Tibial artery (tissue), 4 donors: ENCODE results near the gene DDX24.

Experiments used
- DNase-seq, 2 donors: peaks; one replicate each; pipeline ENCODE4 v3.0.0-alpha.2; 2019
- H3K27ac ChIP-seq, 2 donors: fragments of 200-600 bp; sonication (generic) in 1 of 2; 1 replicate in 1 of 2; 2 replicates in 1 of 2; pipeline ENCODE4 v1.5.1; 2018 to 2019; ENCODE audit warnings: mild to moderate bottlenecking in 1 of 2
- H3K27me3 ChIP-seq, 2 donors: fragments of 200-600 bp; sonication (generic) in 1 of 2; one replicate each; pipeline versions ENCODE4 v1.5.1 to v1.6.0; 2016 to 2019
- H3K36me3 ChIP-seq, 3 donors: fragments of 200-600 bp; sonication (generic) in 2 of 3; one replicate each; pipeline ENCODE4 v1.5.1; 2016 to 2019; ENCODE audit warnings: mild to moderate bottlenecking in 2 of 3
- H3K4me1 ChIP-seq, 4 donors: fragments of 200-600 bp; sonication (generic) in 2 of 4; 1 replicate in 3 of 4; 2 replicates in 1 of 4; pipeline ENCODE4 v1.5.1; 2016 to 2019
- H3K4me3 ChIP-seq, 2 donors: fragments of 200-600 bp; sonication (generic) in 1 of 2; 1 replicate in 1 of 2; 2 replicates in 1 of 2; pipeline ENCODE4 v1.5.1; 2018 to 2019; ENCODE audit warnings: mild to moderate bottlenecking in 2 of 2
- H3K9me3 ChIP-seq, 3 donors: fragments of 200-600 bp; sonication (generic) in 1 of 3; one replicate each; pipeline ENCODE4 v1.5.1; 2016 to 2019
- CTCF ChIP-seq, 2 experiments: fragments of 200-600 bp in 1 of 2; fragments of 450-650 bp in 1 of 2; IDR thresholded peaks; one replicate each; pipeline ENCODE4 v1.5.1; 2017 to 2019; ENCODE audit warnings: antibody characterized with exemption in 2 of 2, mild to moderate bottlenecking in 1 of 2, moderate library complexity in 1 of 2
- intact Hi-C: fragments of 100-400 bp; cut with DNase I; formaldehyde crosslinking; loops from one replicate; pipeline ENCODE4 v1.15.0; 2023; ENCODE audit warnings: low total_unique reads

Gene DDX24

DNA sequence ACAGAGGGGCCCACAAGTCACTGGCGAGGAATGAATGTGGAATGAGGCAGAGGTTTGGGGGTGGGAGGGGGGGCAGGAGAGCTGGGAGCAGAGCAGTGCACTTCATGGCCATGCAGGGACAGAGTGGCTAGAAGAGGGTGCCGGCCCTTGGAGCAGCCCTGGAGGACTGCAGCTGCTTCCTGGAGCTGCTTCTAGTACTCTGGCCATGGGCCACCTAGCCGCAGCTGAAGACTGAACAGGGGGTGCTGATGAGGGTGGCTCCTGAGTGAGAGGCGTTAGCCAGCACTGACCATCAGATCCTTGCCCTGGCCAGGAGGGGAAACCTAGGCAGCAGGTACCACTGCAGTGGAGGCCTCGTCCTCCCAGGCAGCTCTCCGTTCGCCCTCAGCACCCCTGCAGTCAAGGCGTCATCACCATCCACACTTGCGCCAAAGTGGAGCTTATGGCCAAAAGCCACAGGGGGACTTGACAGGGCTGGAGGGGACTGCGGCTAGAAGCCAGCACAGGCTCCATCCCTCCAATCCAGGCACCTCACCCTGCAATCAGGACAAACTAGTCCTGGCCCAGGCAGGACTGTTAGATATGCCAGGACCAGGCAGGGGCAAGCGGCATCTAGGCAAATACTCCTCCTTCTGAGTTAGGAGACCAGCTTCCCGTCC, 38.4 kb downstream of the DDX24 start:
- Histone ChIP-seq H3K9me3 (no peaks in the 10 kb centered on the region), H3K4me1 (peaks cover 0 to 14% (median 6%) of the 10 kb centered on the region in 4 donors), H3K27me3 (no peaks in the 10 kb centered on the region), H3K4me3 (no peak overlapping the region), H3K36me3 (peaks cover 10 to 44% (median 39%) of the 10 kb centered on the region in 3 donors), H3K27ac (no peak overlapping the region)
- no peak for DNase-seq
- no peak for TF ChIP-seq CTCF (IDR thresholded peaks at IDR 0.05)
- intact Hi-C loops, result no loop called here

DNA sequence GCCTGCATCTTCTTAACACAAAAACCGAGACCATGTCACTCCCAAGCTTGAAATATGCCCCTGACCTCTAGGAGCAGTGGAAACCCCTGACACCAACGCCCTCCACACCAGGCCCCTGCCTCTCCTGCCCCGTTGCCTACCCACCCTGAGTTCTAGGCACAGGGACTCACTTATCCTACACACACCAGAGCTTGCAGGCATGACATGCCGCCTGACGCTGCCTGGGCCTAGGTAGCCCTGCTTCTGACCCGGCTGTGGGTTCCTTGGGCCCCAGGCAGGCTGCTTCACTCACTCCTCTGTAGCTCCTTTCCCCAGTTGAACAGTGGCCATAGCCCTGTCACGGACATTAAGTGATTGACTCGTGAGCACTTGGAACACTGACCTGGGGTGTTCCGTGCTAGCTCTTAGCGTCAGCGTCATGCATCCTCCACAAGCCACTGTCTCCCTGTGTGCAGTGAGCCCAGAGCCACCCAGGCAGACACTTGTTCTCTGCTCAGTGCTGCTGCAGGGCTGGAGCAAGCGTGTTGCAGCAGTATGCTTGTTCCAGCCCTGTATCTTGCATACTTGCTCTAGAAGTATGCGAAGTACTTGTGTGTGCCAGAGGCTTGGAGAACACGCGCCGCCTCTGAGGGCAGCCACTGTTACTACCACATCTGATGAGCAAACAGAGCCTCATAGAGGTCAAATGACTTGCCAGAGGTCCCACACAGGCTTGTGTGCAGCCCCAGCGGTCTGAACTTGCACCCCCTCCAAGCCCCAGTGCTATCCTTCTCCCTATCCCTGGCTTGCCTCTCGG, 39.3 kb downstream of the DDX24 start:
- no peak for DNase-seq
- H3K27ac ChIP-seq, result no peak overlapping the region
- H3K36me3 ChIP-seq, result peaks cover 2 to 36% (median 31%) of the 10 kb centered on the region in 3 donors
- no peaks in the 10 kb centered on the region for H3K9me3 ChIP-seq
- H3K4me1 ChIP-seq, result peaks cover 0 to 14% (median 6%) of the 10 kb centered on the region in 4 donors
- H3K27me3 ChIP-seq, result no peaks in the 10 kb centered on the region
- H3K4me3 ChIP-seq, result no peak overlapping the region
- intact Hi-C loops, result no loop called here
- TF ChIP-seq CTCF (IDR thresholded peaks at IDR 0.05), result no peak

DNA sequence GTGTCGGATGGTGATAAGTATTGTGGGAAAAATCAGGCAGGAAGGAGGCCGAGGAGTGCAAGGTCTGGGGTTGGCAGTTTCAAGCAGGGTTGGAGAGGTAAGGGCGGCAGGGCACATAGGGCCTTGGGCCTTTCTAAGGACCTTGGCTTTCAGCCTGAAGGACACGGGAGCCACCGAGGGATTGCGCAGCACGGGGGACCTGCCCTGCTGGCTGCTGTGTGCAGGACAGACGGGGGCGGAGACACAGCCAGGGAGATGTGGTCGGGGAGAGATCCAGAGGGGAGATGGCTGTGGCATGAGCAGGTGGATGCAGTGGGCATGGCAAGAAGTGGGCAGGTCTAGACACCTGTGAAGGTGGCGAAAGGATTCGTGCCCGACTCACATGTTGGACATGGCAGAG, 40.2 kb downstream of the DDX24 start:
- peaks cover 0 to 14% (median 6%) of the 10 kb centered on the region in 4 donors for H3K4me1 ChIP-seq
- no peak for DNase-seq
- H3K27me3 ChIP-seq, result no peaks in the 10 kb centered on the region
- H3K27ac ChIP-seq, result no peak overlapping the region
- intact Hi-C loops, result no loop called here
- no peak for TF ChIP-seq CTCF (IDR thresholded peaks at IDR 0.05)
- peaks cover 0 to 27% (median 21%) of the 10 kb centered on the region in 3 donors for H3K36me3 ChIP-seq
- no peaks in the 10 kb centered on the region for H3K9me3 ChIP-seq
- H3K4me3 ChIP-seq, result no peak overlapping the region

- Histone ChIP-seq H3K27ac (no peak overlapping the region), H3K36me3 (peaks cover 0 to 21% (median 16%) of the 10 kb centered on the region in 3 donors), H3K4me3 (no peak overlapping the region), H3K27me3 (no peaks in the 10 kb centered on the region), H3K4me1 (peaks cover 0 to 14% (median 6%) of the 10 kb centered on the region in 4 donors), H3K9me3 (no peaks in the 10 kb centered on the region)
- intact Hi-C loops, result no loop called here
- TF ChIP-seq CTCF (IDR thresholded peaks at IDR 0.05), result no peak
- no peak for DNase-seq
Observed at GRCh38 chr14:94040247-94040646, 40.8 kb downstream of the DDX24 start.

- no peak for DNase-seq
- Histone ChIP-seq H3K9me3 (no peaks in the 10 kb centered on the region), H3K4me3 (no peak overlapping the region), H3K27ac (no peak overlapping the region), H3K27me3 (no peaks in the 10 kb centered on the region), H3K4me1 (peaks cover 0 to 14% (median 6%) of the 10 kb centered on the region in 4 donors), H3K36me3 (peaks cover 0 to 10% (median 4%) of the 10 kb centered on the region in 3 donors)
- intact Hi-C loops, result loop anchor here (5.0 kb wide), 2 partner anchors 98 to 143 kb away; no protein-coding TSS in a partner anchor
- TF ChIP-seq CTCF (IDR thresholded peaks at IDR 0.05), result no peak
Observed at GRCh38 chr14:94038921-94039629, 41.9 kb downstream of the DDX24 start.
